Activated T-helper 17 cell treated with anti-CD3 and anti-CD28 coated beads, Interleukin-2, amount 50 U/mL, for 72 hours (primary cell): ENCODE data around the gene UPK1A. TPM values are rescaled to one million over a fixed set of nuclear protein-coding genes. Genes with fewer than 3 reads are reported as not detected.

ENCODE experiments used
- ATAC-seq: fragments of 150-1000 bp; cut with Tn5 transposase; replicated peaks from 2 replicates; pipeline ENCODE4 v1.10.0; 2021; ENCODE audit warnings: mild to moderate bottlenecking, moderate library complexity
- H3K27ac Mint-ChIP-seq: one replicate; pipeline ENCODE4 v1.8.0; 2022; ENCODE audit warnings: mixed read lengths
- H3K27me3 Mint-ChIP-seq: one replicate; pipeline ENCODE4 v1.8.0; 2022; ENCODE audit warnings: mixed read lengths
- H3K36me3 Mint-ChIP-seq: one replicate; pipeline ENCODE4 v1.8.0; 2022; ENCODE audit warnings: low read depth, mild to moderate bottlenecking, mixed read lengths
- H3K4me1 Mint-ChIP-seq: one replicate; pipeline ENCODE4 v1.8.0; 2022; ENCODE audit warnings: mixed read lengths
- H3K4me3 Mint-ChIP-seq: one replicate; pipeline ENCODE4 v1.8.0; 2022; ENCODE audit warnings: mild to moderate bottlenecking, mixed read lengths
- H3K9me3 Mint-ChIP-seq: one replicate; pipeline ENCODE4 v1.8.0; 2022; ENCODE audit warnings: mixed read lengths
- total RNA-seq, 2 donors: library from RNA; stranded (reverse); gene quantifications; one replicate each; pipeline ENCODE4 v1.2.3, GENCODE V29; 2022

UPK1A gene
- total RNA-seq, 2 donors from 2014 or later = 0.73 to 8.0 TPM

DNA sequence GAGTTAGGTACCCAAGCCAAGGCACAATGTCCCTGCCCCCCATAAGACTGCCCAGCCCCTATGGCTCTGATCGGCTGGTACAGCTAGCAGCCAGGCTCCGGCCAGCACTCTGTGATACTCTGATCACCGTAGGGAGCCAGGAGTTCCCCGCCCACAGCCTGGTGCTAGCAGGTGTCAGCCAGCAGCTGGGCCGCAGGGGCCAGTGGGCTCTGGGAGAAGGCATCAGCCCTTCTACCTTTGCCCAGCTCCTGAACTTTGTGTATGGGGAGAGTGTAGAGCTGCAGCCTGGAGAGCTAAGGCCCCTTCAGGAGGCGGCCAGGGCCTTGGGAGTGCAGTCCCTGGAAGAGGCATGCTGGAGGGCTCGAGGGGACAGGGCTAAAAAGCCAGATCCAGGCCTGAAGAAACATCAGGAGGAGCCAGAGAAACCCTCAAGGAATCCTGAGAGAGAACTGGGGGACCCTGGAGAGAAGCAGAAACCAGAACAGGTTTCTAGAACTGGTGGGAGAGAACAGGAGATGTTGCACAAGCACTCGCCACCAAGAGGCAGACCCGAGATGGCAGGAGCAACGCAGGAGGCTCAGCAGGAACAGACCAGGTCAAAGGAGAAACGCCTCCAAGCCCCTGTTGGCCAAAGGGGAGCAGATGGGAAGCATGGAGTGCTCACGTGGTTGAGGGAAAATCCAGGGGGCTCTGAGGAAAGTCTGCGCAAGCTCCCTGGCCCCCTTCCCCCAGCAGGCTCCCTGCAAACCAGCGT is 48.5 kb downstream of the UPK1A start:
- peaks cover 81% of the 10 kb centered on the region for H3K36me3 Mint-ChIP-seq
- ATAC-seq = no peak
- H3K27me3 Mint-ChIP-seq = no peaks in the 10 kb centered on the region
- peak overlapping the region; percentile 96 for H3K4me3 Mint-ChIP-seq
- no peaks in the 10 kb centered on the region for H3K9me3 Mint-ChIP-seq
- H3K4me1 Mint-ChIP-seq = peaks cover 8% of the 10 kb centered on the region
- H3K27ac Mint-ChIP-seq = peak overlapping the region; percentile 98

GRCh38 chr19:35715355-35715809 is 49.1 kb downstream of the UPK1A start:
- Mint-ChIP-seq H3K4me1 (peaks cover 8% of the 10 kb centered on the region), H3K9me3 (no peaks in the 10 kb centered on the region), H3K4me3 (peak overlapping the region; percentile 96), H3K27me3 (no peaks in the 10 kb centered on the region), H3K36me3 (peaks cover 87% of the 10 kb centered on the region), H3K27ac (peak overlapping the region; percentile 98)
- ATAC-seq = no peak

DNA sequence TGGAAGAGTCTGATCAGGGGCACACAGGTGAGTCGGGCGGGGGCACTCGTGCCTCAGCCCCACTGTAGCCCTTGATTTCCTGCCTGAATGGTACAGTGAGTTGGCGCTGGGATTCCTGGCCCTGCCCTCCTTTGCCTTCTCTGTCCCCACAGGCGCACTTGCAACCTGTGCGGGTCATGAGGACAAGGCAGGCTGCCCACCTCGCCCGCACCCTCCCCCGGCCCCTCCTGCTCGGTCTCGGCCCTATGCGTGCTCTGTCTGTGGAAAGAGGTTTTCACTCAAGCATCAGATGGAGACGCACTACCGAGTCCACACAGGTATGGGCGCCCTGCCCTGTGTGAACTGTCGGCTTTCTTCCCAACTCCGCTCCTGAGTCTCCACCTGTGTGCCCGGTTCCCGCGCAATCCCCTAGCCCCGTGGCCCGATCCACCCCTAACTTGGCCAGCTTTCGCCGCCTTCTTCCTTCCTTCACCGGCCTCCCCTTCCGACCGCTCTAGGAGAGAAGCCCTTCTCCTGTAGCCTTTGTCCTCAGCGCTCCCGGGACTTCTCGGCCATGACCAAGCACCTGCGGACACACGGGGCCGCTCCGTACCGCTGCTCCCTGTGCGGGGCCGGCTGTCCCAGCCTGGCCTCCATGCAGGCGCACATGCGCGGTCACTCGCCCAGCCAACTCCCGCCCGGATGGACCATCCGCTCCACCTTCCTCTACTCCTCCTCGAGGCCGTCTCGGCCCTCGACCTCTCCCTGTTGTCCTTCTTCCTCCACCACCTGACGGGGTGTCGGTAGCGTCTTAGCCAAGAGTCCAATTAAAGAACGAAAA is 49.9 kb downstream of the UPK1A start:
- no peak for ATAC-seq
- peaks cover 88% of the 10 kb centered on the region for H3K36me3 Mint-ChIP-seq
- peak overlapping the region; percentile 96 for H3K4me3 Mint-ChIP-seq
- H3K27me3 Mint-ChIP-seq = no peaks in the 10 kb centered on the region
- H3K4me1 Mint-ChIP-seq = peaks cover 5% of the 10 kb centered on the region
- peak overlapping the region; percentile 98 for H3K27ac Mint-ChIP-seq
- H3K9me3 Mint-ChIP-seq = no peaks in the 10 kb centered on the region

DNA sequence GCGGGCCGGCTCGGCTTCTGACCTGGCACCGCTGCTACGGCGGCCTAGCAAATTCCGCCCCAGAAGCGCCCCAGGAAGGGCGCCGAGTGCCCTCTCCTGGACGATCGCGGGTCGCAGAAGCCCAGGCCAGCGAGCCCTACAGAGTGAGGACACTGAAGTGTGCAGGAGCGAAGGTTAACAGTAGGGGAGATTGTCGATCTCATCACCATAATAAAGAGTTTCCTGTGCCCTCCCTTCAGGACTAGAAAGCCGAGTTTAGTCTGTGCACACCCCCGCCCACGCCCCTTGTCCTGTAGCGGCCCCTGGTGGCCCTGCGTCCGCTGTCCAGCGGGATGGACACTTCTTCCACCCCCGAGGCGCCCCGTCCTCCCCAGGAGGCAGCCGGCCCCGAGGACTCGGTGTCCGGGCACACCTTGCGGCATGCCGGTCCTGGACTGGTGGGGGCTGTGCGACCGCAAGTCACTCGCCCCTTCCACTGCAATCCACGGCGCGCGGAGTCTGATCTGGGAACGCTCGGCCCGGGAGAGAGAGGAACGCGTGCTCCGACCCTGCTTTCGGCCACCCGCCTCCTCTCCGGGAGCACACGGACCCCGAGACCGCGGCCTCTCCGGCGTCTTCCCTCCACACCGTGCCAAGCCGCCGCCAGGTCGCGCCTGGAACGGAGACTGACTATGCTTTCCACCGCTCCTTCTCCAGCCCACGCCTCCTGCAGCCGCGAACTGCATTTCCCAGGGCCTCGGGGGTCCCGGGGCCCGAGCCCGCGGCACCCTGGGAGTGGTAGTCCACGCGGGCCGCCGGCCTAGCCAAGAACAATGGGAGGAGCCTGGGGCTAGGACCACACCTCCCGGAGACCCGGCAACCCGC is 50.7 kb downstream of the UPK1A start:
- H3K27me3 Mint-ChIP-seq = no peaks in the 10 kb centered on the region
- peaks cover 92% of the 10 kb centered on the region for H3K36me3 Mint-ChIP-seq
- ATAC-seq = peak; percentile 55
- H3K4me1 Mint-ChIP-seq = no peaks in the 10 kb centered on the region
- H3K9me3 Mint-ChIP-seq = no peaks in the 10 kb centered on the region
- peak overlapping the region; percentile 98 for H3K27ac Mint-ChIP-seq
- H3K4me3 Mint-ChIP-seq = peak overlapping the region; percentile 96

GRCh38 chr19:35717665-35718344 is 51.5 kb downstream of the UPK1A start, which contains the start of gene KMT2B:
TSS of gene KMT2B (plus strand) at chr19:35718003. CDS start at chr19:35718019, 16 bp downstream.
- Mint-ChIP-seq H3K4me1 (no peaks in the 10 kb centered on the region), H3K9me3 (no peaks in the 10 kb centered on the region), H3K36me3 (peaks cover 92% of the 10 kb centered on the region), H3K27me3 (no peaks in the 10 kb centered on the region), H3K4me3 (peak within 1 kb of the TSS; percentile 96), H3K27ac (peak within 1 kb of the TSS; percentile 98)
- ATAC-seq = peak; percentile 4

DNA sequence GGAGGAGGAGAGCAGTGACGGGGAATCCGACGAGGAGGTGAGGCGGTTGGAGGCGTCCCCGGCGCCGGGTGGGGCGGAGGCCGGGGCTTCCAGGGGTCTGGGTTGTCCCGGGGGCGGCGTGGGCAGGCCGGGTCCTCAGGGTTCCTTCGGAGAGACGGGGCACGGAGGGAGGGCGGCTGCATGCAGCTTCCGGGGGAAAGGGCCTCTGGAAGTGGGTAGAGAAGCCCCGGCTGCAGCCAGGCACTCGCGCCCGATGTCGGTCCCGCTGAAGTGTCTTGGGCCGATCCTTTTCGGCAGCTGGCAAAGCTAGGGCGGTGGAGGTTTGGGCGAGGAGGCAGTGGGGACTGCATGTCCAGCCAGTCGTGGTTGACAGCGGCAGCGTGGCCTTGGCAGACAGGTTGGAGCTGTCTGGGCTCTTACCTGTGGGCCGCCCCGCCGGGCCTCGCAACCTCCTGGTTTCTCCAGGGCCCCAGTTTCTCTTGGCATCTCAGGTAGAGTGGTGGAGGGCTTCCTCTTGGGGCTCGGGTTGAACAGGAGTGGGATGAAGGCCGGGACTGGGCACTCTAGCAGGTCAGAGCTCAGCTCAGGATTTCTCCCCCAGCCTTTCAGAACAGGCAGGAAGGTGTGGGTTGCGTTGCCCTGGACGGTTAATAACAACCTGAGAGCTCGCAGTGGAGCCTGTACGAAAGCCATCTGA is 52.2 kb downstream of the UPK1A start:
- H3K27me3 Mint-ChIP-seq = no peaks in the 10 kb centered on the region
- H3K4me3 Mint-ChIP-seq = peak overlapping the region; percentile 89
- ATAC-seq = peak; percentile 3
- peak overlapping the region; percentile 94 for H3K27ac Mint-ChIP-seq
- no peaks in the 10 kb centered on the region for H3K4me1 Mint-ChIP-seq
- H3K9me3 Mint-ChIP-seq = no peaks in the 10 kb centered on the region
- H3K36me3 Mint-ChIP-seq = peaks cover 92% of the 10 kb centered on the region

- no peaks in the 10 kb centered on the region for H3K27me3 Mint-ChIP-seq
- H3K27ac Mint-ChIP-seq = peak overlapping the region; percentile 94
- H3K9me3 Mint-ChIP-seq = no peaks in the 10 kb centered on the region
- peaks cover 92% of the 10 kb centered on the region for H3K36me3 Mint-ChIP-seq
- peaks cover 5% of the 10 kb centered on the region for H3K4me1 Mint-ChIP-seq
- ATAC-seq = no peak
- H3K4me3 Mint-ChIP-seq = peak overlapping the region; percentile 89
Observed at GRCh38 chr19:35719402-35720162, 53.3 kb downstream of the UPK1A start.

- Mint-ChIP-seq H3K4me1 (peaks cover 5% of the 10 kb centered on the region), H3K27me3 (no peaks in the 10 kb centered on the region), H3K27ac (no peak overlapping the region), H3K9me3 (no peaks in the 10 kb centered on the region), H3K36me3 (peaks cover 92% of the 10 kb centered on the region), H3K4me3 (peak overlapping the region; percentile 89)
- no peak for ATAC-seq
Observed at GRCh38 chr19:35720163-35720524, 53.8 kb downstream of the UPK1A start.

DNA sequence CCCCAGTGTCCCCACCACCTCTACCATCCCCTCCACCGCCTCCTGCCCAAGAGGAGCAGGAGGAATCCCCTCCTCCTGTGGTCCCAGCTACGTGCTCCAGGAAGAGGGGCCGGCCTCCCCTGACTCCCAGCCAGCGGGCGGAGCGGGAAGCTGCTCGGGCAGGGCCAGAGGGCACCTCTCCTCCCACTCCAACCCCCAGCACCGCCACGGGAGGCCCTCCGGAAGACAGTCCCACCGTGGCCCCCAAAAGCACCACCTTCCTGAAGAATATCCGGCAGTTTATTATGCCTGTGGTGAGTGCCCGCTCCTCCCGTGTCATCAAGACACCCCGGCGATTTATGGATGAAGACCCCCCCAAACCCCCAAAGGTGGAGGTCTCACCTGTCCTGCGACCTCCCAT is 54.3 kb downstream of the UPK1A start:
- Mint-ChIP-seq H3K4me3 (no peak overlapping the region), H3K9me3 (no peaks in the 10 kb centered on the region), H3K4me1 (peaks cover 5% of the 10 kb centered on the region), H3K27me3 (no peaks in the 10 kb centered on the region), H3K27ac (peak overlapping the region; percentile 54), H3K36me3 (peaks cover 92% of the 10 kb centered on the region)
- no peak for ATAC-seq

GRCh38 chr19:35721374-35721773 is 55.1 kb downstream of the UPK1A start:
- peaks cover 5% of the 10 kb centered on the region for H3K4me1 Mint-ChIP-seq
- no peak for ATAC-seq
- H3K27ac Mint-ChIP-seq = peak overlapping the region; percentile 54
- H3K36me3 Mint-ChIP-seq = peaks cover 92% of the 10 kb centered on the region
- H3K9me3 Mint-ChIP-seq = no peaks in the 10 kb centered on the region
- peak overlapping the region; percentile 15 for H3K4me3 Mint-ChIP-seq
- no peaks in the 10 kb centered on the region for H3K27me3 Mint-ChIP-seq

DNA sequence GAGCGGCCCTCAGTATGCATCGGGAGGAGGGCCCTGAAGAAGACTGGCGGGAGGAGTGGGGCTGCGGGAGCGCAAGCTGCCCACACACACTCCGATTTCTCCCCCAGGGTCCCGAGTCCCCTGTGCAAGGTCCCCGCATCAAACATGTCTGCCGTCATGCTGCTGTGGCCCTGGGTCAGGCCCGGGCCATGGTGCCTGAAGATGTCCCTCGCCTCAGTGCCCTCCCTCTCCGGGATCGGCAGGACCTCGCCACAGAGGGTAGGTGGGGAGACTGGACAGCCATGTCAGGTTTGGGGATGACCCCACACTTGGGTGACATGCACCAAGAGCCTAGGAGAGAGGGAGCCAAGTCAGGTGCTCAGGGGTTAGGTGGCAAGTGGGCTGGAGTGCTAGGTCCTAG is 56.1 kb downstream of the UPK1A start:
- H3K4me1 Mint-ChIP-seq = peaks cover 5% of the 10 kb centered on the region

DNA sequence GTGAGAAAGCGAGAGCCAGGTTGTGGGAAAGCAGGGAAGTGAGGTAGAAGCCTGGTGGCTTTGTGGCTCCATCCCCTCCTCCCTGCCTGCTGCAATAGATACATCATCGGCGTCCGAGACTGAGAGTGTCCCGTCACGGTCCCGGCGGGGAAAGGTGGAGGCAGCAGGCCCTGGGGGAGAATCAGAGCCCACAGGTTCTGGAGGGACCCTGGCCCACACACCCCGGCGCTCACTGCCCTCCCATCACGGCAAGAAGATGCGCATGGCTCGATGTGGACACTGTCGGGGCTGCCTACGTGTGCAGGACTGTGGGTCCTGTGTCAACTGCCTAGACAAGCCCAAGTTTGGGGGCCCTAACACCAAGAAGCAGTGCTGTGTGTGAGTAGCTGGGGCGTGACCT is 56.6 kb downstream of the UPK1A start:
- peak overlapping the region; percentile 54 for H3K27ac Mint-ChIP-seq
- ATAC-seq = no peak
- H3K4me3 Mint-ChIP-seq = peak overlapping the region; percentile 15
- H3K27me3 Mint-ChIP-seq = no peaks in the 10 kb centered on the region
- no peaks in the 10 kb centered on the region for H3K9me3 Mint-ChIP-seq
- H3K4me1 Mint-ChIP-seq = peaks cover 5% of the 10 kb centered on the region
- peaks cover 96% of the 10 kb centered on the region for H3K36me3 Mint-ChIP-seq

More for the DNA sequence above, 56.1 kb downstream of the UPK1A start:
- peak overlapping the region; percentile 15 for H3K4me3 Mint-ChIP-seq
- H3K27ac Mint-ChIP-seq = peak overlapping the region; percentile 54
- no peaks in the 10 kb centered on the region for H3K9me3 Mint-ChIP-seq
- no peak for ATAC-seq
- peaks cover 92% of the 10 kb centered on the region for H3K36me3 Mint-ChIP-seq
- no peaks in the 10 kb centered on the region for H3K27me3 Mint-ChIP-seq

GRCh38 chr19:35723671-35724070 is 57.4 kb downstream of the UPK1A start:
- Mint-ChIP-seq H3K4me1 (peaks cover 5% of the 10 kb centered on the region), H3K27ac (no peak overlapping the region), H3K27me3 (no peaks in the 10 kb centered on the region), H3K36me3 (peaks cover 100% of the 10 kb centered on the region), H3K9me3 (no peaks in the 10 kb centered on the region), H3K4me3 (no peak overlapping the region)
- ATAC-seq = no peak
